AG04450 (cell line): ENCODE measurements around the gene TM4SF4. TPM values are rescaled to one million over a fixed set of nuclear protein-coding genes. Genes with fewer than 3 reads are reported as not detected.
A peak's percentile ranks its signal among the peaks of the same experiment; 100 is the strongest.
"Not testable (repeated sequence)": the region's sequence is repeated elsewhere in the genome, so short reads cannot be mapped to it uniquely, and the experiment has no call there.

Source experiments
- CTCF ChIA-PET: fragments of 300-600, 350-600 bp; formaldehyde crosslinking; extraction: SDS; loops from one replicate; lab custom pipeline; 2022; ENCODE audit warnings: antibody characterized with exemption, inconsistent platforms; lab: Charles Lee
- POLR2A ChIA-PET: fragments of 350-600 bp; formaldehyde crosslinking; extraction: SDS; loops from one replicate; lab custom pipeline; 2021; ENCODE audit warnings: antibody characterized with exemption, inconsistent platforms; lab: Yijun Ruan, JAX
- DNase-seq: peaks from one replicate; pipeline ENCODE4 v3.0.0-alpha.2; 2011; ENCODE audit warnings: low read depth, low spot score
- H3K27ac ChIP-seq: one replicate; pipeline ENCODE4 v1.5.1; 2012; ENCODE audit warnings: low read depth, low read length, control low read depth
- H3K27me3 ChIP-seq: one replicate; pipeline ENCODE4 v1.6.0; 2012; ENCODE audit warnings: low read length; ENCODE audit not compliant: control insufficient read depth, insufficient read depth
- H3K4me3 ChIP-seq: 2 replicates; pipeline ENCODE4 v1.5.1; 2011; ENCODE audit warnings: mild to moderate bottlenecking, low read depth, low read length, control low read depth
- H3K9me3 ChIP-seq: 2 replicates; pipeline ENCODE4 v1.5.1; 2012; ENCODE audit warnings: low read length; ENCODE audit not compliant: control insufficient read depth, insufficient read depth
- polyA plus RNA-seq: library from polyadenylated mRNA; depleted of rRNA; stranded (reverse); fragments of >200 nt; gene quantifications from 2 replicates; pipeline ENCODE4 v1.2.3, GENCODE V29; 2011
- TF ChIP-seq, protein P1 (sequence below): IDR thresholded peaks from 2 replicates; pipeline ENCODE4 v1.5.1; 2011; ENCODE audit warnings: low read depth, low read length, control low read depth, inconsistent platforms

The TM4SF4 gene
- polyA plus RNA-seq, 1 experiment, result 0.32 TPM

DNA sequence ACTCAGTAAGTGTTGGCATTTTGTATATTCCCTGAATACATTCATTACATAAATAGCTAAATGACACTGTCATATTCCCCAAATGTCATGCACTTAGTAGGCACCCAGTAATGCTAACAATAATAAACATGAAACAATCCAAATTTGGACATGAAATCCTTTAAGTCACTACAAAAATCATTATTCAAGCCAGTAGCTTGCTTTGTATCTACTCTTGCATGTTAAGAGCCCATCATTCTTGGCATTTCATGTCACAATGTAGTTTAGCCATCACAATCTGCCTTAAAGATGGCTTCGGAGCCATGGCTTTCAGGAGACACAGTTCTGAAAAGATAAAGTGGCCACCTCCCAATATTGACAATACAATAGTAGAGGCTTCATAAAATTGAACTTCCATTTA is 32.9 kb upstream of the TM4SF4 start:
- TF ChIP-seq, protein P1, sequence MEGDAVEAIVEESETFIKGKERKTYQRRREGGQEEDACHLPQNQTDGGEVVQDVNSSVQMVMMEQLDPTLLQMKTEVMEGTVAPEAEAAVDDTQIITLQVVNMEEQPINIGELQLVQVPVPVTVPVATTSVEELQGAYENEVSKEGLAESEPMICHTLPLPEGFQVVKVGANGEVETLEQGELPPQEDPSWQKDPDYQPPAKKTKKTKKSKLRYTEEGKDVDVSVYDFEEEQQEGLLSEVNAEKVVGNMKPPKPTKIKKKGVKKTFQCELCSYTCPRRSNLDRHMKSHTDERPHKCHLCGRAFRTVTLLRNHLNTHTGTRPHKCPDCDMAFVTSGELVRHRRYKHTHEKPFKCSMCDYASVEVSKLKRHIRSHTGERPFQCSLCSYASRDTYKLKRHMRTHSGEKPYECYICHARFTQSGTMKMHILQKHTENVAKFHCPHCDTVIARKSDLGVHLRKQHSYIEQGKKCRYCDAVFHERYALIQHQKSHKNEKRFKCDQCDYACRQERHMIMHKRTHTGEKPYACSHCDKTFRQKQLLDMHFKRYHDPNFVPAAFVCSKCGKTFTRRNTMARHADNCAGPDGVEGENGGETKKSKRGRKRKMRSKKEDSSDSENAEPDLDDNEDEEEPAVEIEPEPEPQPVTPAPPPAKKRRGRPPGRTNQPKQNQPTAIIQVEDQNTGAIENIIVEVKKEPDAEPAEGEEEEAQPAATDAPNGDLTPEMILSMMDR, result no peak
- no peaks in the 10 kb centered on the region; the same call in 1 of the 2 replicates for H3K9me3 ChIP-seq
- DNase-seq, result no peak
- POLR2A ChIA-PET, result no interaction called here
- H3K27me3 ChIP-seq, result no peaks in the 10 kb centered on the region
- no peak overlapping the region for H3K27ac ChIP-seq
- CTCF ChIA-PET, result interaction anchor here (0.6 to 0.7 kb wide), 2 partner anchors 39 to 426 kb away, joined by 3 to 10 read pairs; no protein-coding TSS in a partner anchor
- no peak overlapping the region for H3K4me3 ChIP-seq

DNA sequence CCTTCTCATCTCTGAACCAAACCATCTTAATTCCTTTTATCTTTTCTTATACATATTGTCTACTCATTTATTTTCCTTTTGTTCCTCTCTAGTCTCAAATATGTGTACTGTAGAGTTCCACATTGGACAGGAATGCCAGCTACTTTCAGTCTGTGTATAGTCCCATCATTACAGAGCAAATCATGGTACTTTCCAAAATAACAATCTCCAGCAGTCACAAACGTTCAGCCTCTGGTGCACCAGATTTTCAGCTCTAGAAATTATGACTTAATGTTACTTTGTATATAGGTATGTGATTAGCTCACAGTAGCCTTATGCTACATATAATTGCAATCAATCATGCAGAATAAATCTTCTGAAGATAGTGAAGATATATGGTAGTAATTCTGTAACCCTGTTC is 32.5 kb upstream of the TM4SF4 start:
- Histone ChIP-seq H3K27ac (no peak overlapping the region), H3K4me3 (no peak overlapping the region), H3K27me3 (no peaks in the 10 kb centered on the region), H3K9me3 (no peaks in the 10 kb centered on the region; the same call in 1 of the 2 replicates)
- ChIA-PET POLR2A (no interaction called here), CTCF (interaction anchor here (0.6 to 0.7 kb wide), 2 partner anchors 39 to 426 kb away, joined by 3 to 10 read pairs; no protein-coding TSS in a partner anchor)
- DNase-seq, result no peak
- TF ChIP-seq, protein P1, result no peak

DNA sequence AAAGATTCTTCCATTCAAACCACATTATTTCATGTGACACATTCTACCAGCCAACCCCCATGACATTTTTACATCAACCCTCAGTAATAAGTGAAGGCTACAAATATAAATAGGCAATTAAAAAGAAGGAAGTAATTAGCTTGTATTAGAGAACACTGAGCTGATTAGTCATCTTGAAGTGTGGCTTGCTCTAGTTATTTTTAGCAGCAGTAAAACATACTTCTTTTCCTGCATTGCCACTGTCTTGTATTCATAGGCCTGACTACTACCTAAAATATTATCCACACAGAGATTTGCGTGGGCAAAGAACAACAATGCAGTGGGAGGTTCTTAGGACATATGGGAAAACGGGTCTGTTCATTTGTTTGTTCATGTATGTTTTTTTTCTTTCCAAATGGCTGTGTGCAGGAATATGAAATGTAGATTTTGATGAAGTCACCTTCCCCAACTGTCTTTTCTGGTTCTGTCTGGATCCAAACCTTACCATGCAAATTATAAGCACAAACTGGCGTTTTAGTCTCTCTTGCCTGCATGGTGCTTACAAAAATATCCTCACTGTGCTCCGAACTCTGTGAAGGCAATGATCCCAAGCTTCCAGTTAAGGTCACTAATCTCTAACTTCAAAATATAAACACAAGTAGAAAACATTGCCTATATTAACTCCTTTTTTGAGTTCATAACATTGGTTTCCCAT is 31.5 kb upstream of the TM4SF4 start:
- POLR2A ChIA-PET, result no interaction called here

DNA sequence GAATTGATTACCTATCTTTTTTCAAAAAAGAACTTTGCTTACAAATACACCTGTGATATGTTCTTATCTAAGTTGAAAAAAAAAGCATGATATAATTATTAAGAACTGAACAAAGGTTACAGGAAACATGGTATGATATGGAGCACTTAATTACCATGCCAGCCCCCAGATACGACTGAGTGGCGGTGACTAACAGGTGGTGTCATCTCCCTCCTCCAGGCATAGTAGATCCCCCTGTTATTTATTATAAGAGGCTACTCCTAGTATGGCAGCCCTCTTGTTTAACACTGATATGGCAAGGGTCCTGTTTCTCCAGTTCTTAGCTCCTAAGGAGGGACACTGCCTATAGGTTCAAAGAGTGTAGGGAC is 31.0 kb upstream of the TM4SF4 start:
- ChIA-PET POLR2A (no interaction called here), CTCF (interaction anchor here (1.0 kb wide), 1 partner anchor 47 kb away, joined by 3 read pairs; no protein-coding TSS in a partner anchor)
- Histone ChIP-seq H3K4me3 (no peak overlapping the region), H3K27ac (no peak overlapping the region), H3K9me3 (no peaks in the 10 kb centered on the region; the same call in 1 of the 2 replicates), H3K27me3 (no peaks in the 10 kb centered on the region)
- TF ChIP-seq, protein P1, result no peak
- DNase-seq, result no peak

More for the DNA sequence above, 31.5 kb upstream of the TM4SF4 start:
- TF ChIP-seq, protein P1, result no peak
- H3K4me3 ChIP-seq, result no peak overlapping the region
- CTCF ChIA-PET, result interaction anchor here (1.0 kb wide), 1 partner anchor 47 kb away, joined by 3 read pairs; no protein-coding TSS in a partner anchor
- DNase-seq, result no peak
- H3K27me3 ChIP-seq, result no peaks in the 10 kb centered on the region
- no peaks in the 10 kb centered on the region; the same call in 1 of the 2 replicates for H3K9me3 ChIP-seq
- peak overlapping the region; percentile 43 for H3K27ac ChIP-seq

DNA sequence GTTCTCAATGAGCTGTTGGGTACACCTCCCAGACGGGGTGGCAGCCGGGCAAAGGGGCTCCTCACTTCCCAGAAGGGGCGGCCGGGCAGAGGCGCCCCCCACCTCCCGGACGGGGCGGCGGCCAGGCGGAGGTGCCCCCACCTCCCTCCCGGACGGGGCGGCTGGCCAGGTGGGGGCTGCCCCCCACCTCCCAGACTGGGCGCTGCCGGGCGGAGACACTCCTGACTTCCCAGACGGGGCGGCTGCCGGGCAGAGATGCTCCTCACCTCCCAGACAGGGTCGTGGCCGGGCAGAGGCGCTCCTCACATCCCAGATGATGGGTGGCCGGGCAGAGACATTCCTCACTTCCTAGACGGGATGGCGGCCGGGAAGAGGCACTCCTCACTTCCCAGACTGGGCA is 29.6 kb upstream of the TM4SF4 start:
- H3K27me3 ChIP-seq, H3K27ac ChIP-seq, H3K4me3 ChIP-seq, CTCF ChIA-PET, H3K9me3 ChIP-seq, DNase-seq, POLR2A ChIA-PET: not testable (repeated sequence)
